Transverse colon (tissue), 4 donors: Measurements from ENCODE around the gene CDA. TPM values are rescaled to one million over a fixed set of nuclear protein-coding genes. Genes with fewer than 3 reads are reported as not detected.

Experiments used
- DNase-seq: peaks from one replicate; pipeline ENCODE4 v3.0.0-alpha.2; 2019
- H3K27ac ChIP-seq, 4 donors: fragments of 200-600 bp; sonication (generic); 2 replicates each; pipeline ENCODE4 v1.5.1; 2016 to 2018; ENCODE audit warnings: inconsistent platforms in 4 of 4
- H3K27me3 ChIP-seq: fragments of 200-600 bp; sonication (generic); 2 replicates; pipeline ENCODE4 v1.5.1; 2017; ENCODE audit warnings: inconsistent platforms
- H3K36me3 ChIP-seq, 4 donors: fragments of 200-600 bp; sonication (generic); 2 replicates each; pipeline ENCODE4 v1.5.1; 2017 to 2019; ENCODE audit warnings: inconsistent platforms in 4 of 4
- H3K4me1 ChIP-seq, 4 donors: fragments of 200-600 bp; sonication (generic); 2 replicates each; pipeline ENCODE4 v1.5.1; 2017 to 2020; ENCODE audit warnings: inconsistent platforms in 4 of 4
- H3K4me3 ChIP-seq, 4 donors: fragments of 200-600 bp; sonication (generic); 1 replicate in 1 of 4; 2 replicates in 3 of 4; pipeline versions ENCODE4 v1.5.1 to v1.6.1; 2017 to 2019; ENCODE audit warnings: inconsistent platforms in 4 of 4
- H3K9me3 ChIP-seq, 2 donors: fragments of 200-600 bp; sonication (generic); 2 replicates each; pipeline ENCODE4 v1.5.1; 2017 to 2019; ENCODE audit warnings: inconsistent platforms in 2 of 2
- EP300 ChIP-seq: sonication (generic); formaldehyde crosslinking; IDR thresholded peaks from one replicate; pipeline ENCODE4 v1.6.1; 2017; ENCODE audit warnings: antibody characterized with exemption, low read depth
- POLR2A ChIP-seq: fragments of 450-650 bp; IDR thresholded peaks from one replicate; pipeline ENCODE4 v1.6.1; 2016; ENCODE audit warnings: antibody characterized with exemption, mild to moderate bottlenecking, moderate library complexity
- POLR2AphosphoS5 ChIP-seq, 3 donors: sonication (generic); formaldehyde crosslinking; IDR thresholded peaks; one replicate each; pipeline ENCODE4 v1.6.1; 2016; ENCODE audit warnings: antibody characterized with exemption in 3 of 3
- WGBS, 2 donors: methylation state at CpG; one replicate each; pipeline ENCODE4 v1.1.5; 2018; ENCODE audit warnings: low coverage in 1 of 2; 5-methylcytosine and 5-hydroxymethylcytosine counted together
- in situ Hi-C, 4 donors: fragments of 200-750 bp; cut with MboI; loops; one replicate each; pipeline versions ENCODE4 v1.15.0 to v1.15.1; 2017; ENCODE audit warnings: low sequenced_read_pairs in 3 of 4, low pct_ligation_motif_present in 1 of 4, low pct_unique_long_range_greater_than_20kb in 1 of 4
- intact Hi-C: fragments of 100-400 bp; cut with DNase I; formaldehyde crosslinking; loops from one replicate; pipeline ENCODE4 v1.15.1; 2023; ENCODE audit warnings: low total_unique reads
- total RNA-seq, 4 donors: library from RNA; depleted of rRNA; stranded (reverse); fragments of >200 nt; gene quantifications; one replicate each; pipeline ENCODE4 v1.1.0, GENCODE V29; 2016
- TF ChIP-seq, protein P1 (sequence below), 5 experiments: fragments of 200-600 bp in 3 of 5; fragments of 450-650 bp in 2 of 5; sonication (generic) in 3 of 5; IDR thresholded peaks; 1 replicate in 2 of 5; 2 replicates in 3 of 5; pipeline ENCODE4 v1.5.1; 2016 to 2017; ENCODE audit warnings: antibody characterized with exemption in 5 of 5, inconsistent platforms in 3 of 5, mild to moderate bottlenecking in 2 of 5, moderate library complexity in 1 of 5

CDA gene
- total RNA-seq, 4 donors from 2014 or later: 39.7 to 50.5 (median 43.1) TPM; not detected in 1

DNA sequence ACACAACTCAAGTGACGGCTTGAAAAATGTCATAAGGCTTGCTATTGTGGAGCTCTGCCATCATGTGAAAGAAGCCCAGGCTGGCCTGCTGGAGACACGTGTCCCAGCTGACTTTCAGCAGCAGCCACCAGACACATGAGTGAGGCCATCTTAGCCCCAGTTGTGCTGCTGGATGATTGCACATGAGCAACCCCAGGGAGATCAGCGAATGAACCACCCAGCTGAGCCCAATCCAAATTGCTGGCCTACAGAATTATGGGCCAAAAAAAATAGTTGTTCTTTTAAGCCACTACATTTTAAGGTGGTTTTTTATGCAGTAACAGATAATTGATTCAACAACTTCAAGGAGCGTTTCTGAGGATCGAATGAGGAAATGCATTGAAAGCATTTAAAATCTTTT, 17.5 kb upstream of the CDA start:
- H3K27ac ChIP-seq: no peak overlapping the region
- 82 to 83% methylated on average over 4 to 5 of the region's 5 CpGs for WGBS, 2 donors
- H3K9me3 ChIP-seq: no peaks in the 10 kb centered on the region
- no peak for DNase-seq
- no peaks in the 10 kb centered on the region for H3K4me1 ChIP-seq
- no peak for TF ChIP-seq POLR2AphosphoS5 (IDR thresholded peaks at IDR 0.05)
- H3K36me3 ChIP-seq: no peaks in the 10 kb centered on the region
- in situ Hi-C loops (loop anchor here in 1 of 4 donors (5.0 kb wide), 1 partner anchor 66 kb away; no protein-coding TSS in a partner anchor), intact Hi-C loops (no loop called here)
- H3K27me3 ChIP-seq: peaks cover 29% of the 10 kb centered on the region
- no peak overlapping the region for H3K4me3 ChIP-seq

DNA sequence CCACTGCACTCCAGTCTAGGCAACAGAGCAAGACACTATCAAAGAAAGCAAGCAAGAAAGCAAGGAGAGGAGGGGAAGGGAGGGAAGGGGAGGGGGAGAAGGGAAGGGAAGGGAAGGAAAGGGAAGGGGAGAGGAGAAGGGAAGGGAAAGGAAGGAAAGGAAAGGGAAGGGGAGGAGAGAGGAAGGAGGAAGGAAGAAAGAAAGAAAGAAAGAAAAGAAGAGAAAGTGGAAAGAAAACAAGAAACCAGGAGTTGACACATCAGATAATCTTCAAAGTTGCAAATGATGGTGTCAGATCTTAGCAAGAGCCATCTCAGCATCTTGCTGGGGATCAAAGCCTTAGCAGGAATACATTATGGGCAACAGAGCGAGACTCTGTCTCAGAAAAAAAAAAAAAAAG, 14.9 kb upstream of the CDA start:
- Histone ChIP-seq H3K4me3 (no peak overlapping the region), H3K27me3 (peaks cover 29% of the 10 kb centered on the region), H3K27ac (no peak overlapping the region), H3K4me1 (no peaks in the 10 kb centered on the region), H3K9me3 (no peaks in the 10 kb centered on the region), H3K36me3 (no peaks in the 10 kb centered on the region)
- WGBS, 2 donors: 50 to 58% methylated on average over 1 of the region's 1 CpG
- no peak for DNase-seq
- intact Hi-C loops: no loop called here
- in situ Hi-C loops: loop anchor here in 1 of 4 donors (5.0 kb wide), 1 partner anchor 63 kb away; no protein-coding TSS in a partner anchor
- TF ChIP-seq, protein P1, sequence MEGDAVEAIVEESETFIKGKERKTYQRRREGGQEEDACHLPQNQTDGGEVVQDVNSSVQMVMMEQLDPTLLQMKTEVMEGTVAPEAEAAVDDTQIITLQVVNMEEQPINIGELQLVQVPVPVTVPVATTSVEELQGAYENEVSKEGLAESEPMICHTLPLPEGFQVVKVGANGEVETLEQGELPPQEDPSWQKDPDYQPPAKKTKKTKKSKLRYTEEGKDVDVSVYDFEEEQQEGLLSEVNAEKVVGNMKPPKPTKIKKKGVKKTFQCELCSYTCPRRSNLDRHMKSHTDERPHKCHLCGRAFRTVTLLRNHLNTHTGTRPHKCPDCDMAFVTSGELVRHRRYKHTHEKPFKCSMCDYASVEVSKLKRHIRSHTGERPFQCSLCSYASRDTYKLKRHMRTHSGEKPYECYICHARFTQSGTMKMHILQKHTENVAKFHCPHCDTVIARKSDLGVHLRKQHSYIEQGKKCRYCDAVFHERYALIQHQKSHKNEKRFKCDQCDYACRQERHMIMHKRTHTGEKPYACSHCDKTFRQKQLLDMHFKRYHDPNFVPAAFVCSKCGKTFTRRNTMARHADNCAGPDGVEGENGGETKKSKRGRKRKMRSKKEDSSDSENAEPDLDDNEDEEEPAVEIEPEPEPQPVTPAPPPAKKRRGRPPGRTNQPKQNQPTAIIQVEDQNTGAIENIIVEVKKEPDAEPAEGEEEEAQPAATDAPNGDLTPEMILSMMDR (IDR thresholded peaks at IDR 0.05): no peak
- TF ChIP-seq POLR2AphosphoS5 (IDR thresholded peaks at IDR 0.05): no peak
- no peak for TF ChIP-seq POLR2A
- no peak for TF ChIP-seq EP300

DNA sequence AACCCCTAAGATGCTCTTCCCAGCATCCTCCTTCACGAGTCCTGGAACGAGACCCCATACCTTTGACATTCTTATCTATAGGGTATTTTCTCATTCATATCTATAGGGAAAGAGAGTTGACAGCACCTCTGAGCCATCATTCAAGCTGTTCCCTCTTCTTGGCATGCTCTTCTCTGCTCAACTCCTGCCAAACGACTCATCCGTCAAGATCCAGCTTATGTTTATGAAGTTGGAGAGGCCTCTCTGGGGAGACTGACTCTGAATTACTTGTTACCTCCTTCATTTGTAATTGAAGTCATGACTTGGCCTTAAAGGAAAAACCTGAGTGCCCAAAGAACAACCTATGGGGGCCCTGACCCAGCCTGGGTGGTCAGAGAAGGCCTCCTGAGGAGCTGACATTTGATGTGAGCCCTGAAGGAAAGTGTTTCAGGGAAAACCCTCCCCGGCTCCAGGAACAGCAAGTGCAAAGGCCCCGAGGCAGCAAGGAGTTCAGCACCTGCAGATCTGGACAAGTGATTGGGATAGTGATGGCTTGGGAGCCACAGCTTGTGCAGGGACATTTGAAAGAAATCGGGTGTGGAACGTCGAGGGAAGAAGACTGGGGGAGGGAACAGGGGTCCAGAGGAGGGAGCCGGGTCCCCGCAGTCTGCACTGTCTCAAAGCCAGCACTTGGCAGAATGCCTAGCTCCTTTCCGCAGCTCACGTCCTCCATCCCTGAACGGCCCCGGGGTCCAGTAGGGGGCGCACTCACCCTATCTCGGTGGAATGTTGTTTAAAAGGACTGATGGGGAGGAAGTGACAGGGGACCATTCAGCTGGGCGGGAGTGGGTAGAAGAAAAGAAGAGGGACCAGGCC, 14.0 kb upstream of the CDA start:
- TF ChIP-seq, protein P1 (IDR thresholded peaks at IDR 0.05): peak; percentile 54 to 82 (median 75)
- peak in 2 of 3 donors; percentile 10 to 40 for TF ChIP-seq POLR2AphosphoS5 (IDR thresholded peaks at IDR 0.05)
- TF ChIP-seq POLR2A: no peak
- TF ChIP-seq EP300: no peak
- in situ Hi-C loops (loop anchor here in 1 of 4 donors (5.0 kb wide), 1 partner anchor 62 kb away; no protein-coding TSS in a partner anchor), intact Hi-C loops (no loop called here)
- Histone ChIP-seq H3K9me3 (no peaks in the 10 kb centered on the region), H3K36me3 (no peaks in the 10 kb centered on the region), H3K4me3 (no peak overlapping the region), H3K27ac (no peak overlapping the region), H3K4me1 (no peaks in the 10 kb centered on the region), H3K27me3 (peaks cover 23% of the 10 kb centered on the region)
- DNase-seq: peak; percentile 89
- 22 to 52% methylated on average over 3 to 18 of the region's 18 CpGs for WGBS, 2 donors

DNA sequence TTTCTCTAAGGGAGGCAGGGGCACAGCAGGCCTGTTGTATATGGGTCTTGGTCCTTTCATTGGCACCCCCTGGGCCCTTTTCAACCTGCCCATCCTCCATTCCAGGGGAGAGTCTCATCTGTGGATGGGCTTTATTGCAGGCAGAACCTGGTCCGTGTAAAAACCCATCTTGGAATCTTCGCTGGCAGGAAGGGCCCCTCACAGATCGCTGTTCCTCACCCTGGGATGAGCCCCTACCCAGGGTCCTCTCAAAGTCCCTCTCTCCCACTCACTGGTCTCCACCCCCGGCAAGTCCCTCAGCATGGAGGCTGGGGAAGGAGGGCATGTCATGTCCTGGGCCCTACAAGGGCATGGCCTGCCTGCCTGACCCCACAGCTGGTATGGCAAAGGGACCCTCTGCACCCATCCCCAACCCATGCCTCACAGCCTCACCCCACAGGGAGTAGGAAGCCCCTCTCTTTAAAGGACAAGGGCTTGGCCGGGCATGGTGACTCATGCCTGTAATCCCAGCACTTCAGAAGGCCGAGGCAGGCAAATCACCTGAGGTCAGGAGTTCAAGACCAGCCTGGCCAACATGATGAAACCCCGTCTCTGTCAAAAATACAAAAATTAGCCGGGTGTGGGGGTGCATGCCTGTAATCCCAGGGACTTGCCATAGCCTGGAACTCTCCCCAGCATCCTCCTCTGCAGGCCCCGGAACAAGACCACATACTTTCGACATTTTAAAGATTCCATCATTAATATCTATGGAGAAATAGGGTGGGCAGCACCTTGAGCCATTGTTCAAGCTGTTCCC, 13.2 kb upstream of the CDA start:
- no peaks in the 10 kb centered on the region for H3K36me3 ChIP-seq
- no peak for TF ChIP-seq EP300
- WGBS, 2 donors: 61 to 80% methylated on average over 2 to 10 of the region's 10 CpGs
- no peak for DNase-seq
- peaks cover 19% of the 10 kb centered on the region for H3K27me3 ChIP-seq
- H3K9me3 ChIP-seq: no peaks in the 10 kb centered on the region
- H3K4me1 ChIP-seq: no peaks in the 10 kb centered on the region
- intact Hi-C loops (no loop called here), in situ Hi-C loops (no loop called here)
- no peak overlapping the region for H3K4me3 ChIP-seq
- no peak overlapping the region for H3K27ac ChIP-seq

DNA sequence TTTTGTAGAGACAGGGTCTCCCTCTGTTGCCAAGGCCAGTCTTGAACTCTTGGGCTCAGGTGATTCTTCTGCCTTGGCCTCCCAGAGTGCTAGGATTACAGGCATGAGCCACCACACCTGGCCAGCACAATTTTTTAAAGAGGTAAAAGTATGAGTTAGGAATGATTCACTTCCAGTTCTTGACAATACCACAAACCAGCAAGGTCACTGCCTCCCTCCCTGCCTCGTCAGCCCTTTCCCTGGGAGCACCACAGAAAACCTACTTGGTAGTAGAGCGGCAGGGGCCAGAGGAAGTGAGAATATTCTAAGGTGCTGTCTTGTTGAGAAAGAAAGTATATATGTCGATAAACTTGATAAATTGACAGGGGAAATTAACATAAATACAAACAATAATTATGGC, 10.8 kb upstream of the CDA start:
- WGBS, 2 donors: 71 to 95% methylated on average over 2 to 3 of the region's 3 CpGs
- Histone ChIP-seq H3K27ac (no peak overlapping the region), H3K4me3 (no peak overlapping the region), H3K9me3 (no peaks in the 10 kb centered on the region), H3K27me3 (peaks cover 16% of the 10 kb centered on the region), H3K36me3 (no peaks in the 10 kb centered on the region), H3K4me1 (no peaks in the 10 kb centered on the region)
- no peak for DNase-seq
- in situ Hi-C loops (no loop called here), intact Hi-C loops (no loop called here)
- TF ChIP-seq EP300: no peak
- no peak for TF ChIP-seq POLR2A
- TF ChIP-seq, protein P1 (IDR thresholded peaks at IDR 0.05): no peak
